ENCODE measurements around the gene FGR. TPM values are rescaled to one million over a fixed set of nuclear protein-coding genes. Genes with fewer than 3 reads are reported as not detected.

The FGR gene
- total and polyA plus RNA-seq, 2 of the 13 experiments (the other 11 are each of a cell fraction or from before 2014, with no cell fraction given) = not detected

- no peak for TF ChIP-seq ELK4 (CRISPR knock-in tag; IDR thresholded peaks at IDR 0.05; ENCODE audit: borderline replicate concordance)
- 0 out of 2 replicates have a peak, but pooled peaks have one; percentile 36 for TF ChIP-seq CREB3 (CRISPR knock-in tag; IDR thresholded peaks at IDR 0.05)
- TF ChIP-seq KDM2A (CRISPR knock-in tag; IDR thresholded peaks at IDR 0.05; ENCODE audit: borderline replicate concordance, low read depth) = 0 out of 2 replicates have a peak, but pooled peaks have one; percentile 46
- TF ChIP-seq TFAP4 (IDR thresholded peaks at IDR 0.05; ENCODE audit: borderline replicate concordance, low read depth) = peak; percentile 7; the same call in 1 of the 2 replicates
- TF ChIP-seq MEIS2 (CRISPR knock-in tag; IDR thresholded peaks at IDR 0.05) = 0 out of 2 replicates have a peak, but pooled peaks have one; percentile 45
- TF ChIP-seq KLF12 (CRISPR knock-in tag; IDR thresholded peaks at IDR 0.05; ENCODE audit: borderline replicate concordance) = 0 out of 2 replicates have a peak, but pooled peaks have one; percentile 27
- no peak for TF ChIP-seq CC2D1A (CRISPR knock-in tag; IDR thresholded peaks at IDR 0.05)
- no peak for TF ChIP-seq ZNF546 (CRISPR knock-in tag; conservative IDR thresholded peaks at IDR 0.05)
- 0 out of 2 replicates have a peak, but pooled peaks have one; percentile 17 for TF ChIP-seq ZSCAN9 (CRISPR knock-in tag; IDR thresholded peaks at IDR 0.05; ENCODE audit: borderline replicate concordance)
- TF ChIP-seq, protein P1, sequence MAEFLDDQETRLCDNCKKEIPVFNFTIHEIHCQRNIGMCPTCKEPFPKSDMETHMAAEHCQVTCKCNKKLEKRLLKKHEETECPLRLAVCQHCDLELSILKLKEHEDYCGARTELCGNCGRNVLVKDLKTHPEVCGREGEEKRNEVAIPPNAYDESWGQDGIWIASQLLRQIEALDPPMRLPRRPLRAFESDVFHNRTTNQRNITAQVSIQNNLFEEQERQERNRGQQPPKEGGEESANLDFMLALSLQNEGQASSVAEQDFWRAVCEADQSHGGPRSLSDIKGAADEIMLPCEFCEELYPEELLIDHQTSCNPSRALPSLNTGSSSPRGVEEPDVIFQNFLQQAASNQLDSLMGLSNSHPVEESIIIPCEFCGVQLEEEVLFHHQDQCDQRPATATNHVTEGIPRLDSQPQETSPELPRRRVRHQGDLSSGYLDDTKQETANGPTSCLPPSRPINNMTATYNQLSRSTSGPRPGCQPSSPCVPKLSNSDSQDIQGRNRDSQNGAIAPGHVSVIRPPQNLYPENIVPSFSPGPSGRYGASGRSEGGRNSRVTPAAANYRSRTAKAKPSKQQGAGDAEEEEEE (CRISPR knock-in tag; IDR thresholded peaks at IDR 0.05; ENCODE audit: borderline replicate concordance) = no peak
- no peak for TF ChIP-seq ZNF232 (CRISPR knock-in tag; IDR thresholded peaks at IDR 0.05; ENCODE audit: borderline replicate concordance)
- no peak for TF ChIP-seq RORA (CRISPR knock-in tag; IDR thresholded peaks at IDR 0.05)
- TF ChIP-seq SNAI1 (CRISPR knock-in tag; IDR thresholded peaks at IDR 0.05; ENCODE audit: borderline replicate concordance) = no peak
- TF ChIP-seq, protein P2, sequence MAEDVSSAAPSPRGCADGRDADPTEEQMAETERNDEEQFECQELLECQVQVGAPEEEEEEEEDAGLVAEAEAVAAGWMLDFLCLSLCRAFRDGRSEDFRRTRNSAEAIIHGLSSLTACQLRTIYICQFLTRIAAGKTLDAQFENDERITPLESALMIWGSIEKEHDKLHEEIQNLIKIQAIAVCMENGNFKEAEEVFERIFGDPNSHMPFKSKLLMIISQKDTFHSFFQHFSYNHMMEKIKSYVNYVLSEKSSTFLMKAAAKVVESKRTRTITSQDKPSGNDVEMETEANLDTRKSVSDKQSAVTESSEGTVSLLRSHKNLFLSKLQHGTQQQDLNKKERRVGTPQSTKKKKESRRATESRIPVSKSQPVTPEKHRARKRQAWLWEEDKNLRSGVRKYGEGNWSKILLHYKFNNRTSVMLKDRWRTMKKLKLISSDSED (CRISPR knock-in tag; IDR thresholded peaks at IDR 0.05) = no peak
- peak; percentile 31; the same call in 1 of the 2 replicates for TF ChIP-seq MAFF (IDR thresholded peaks at IDR 0.05; ENCODE audit: low read depth, low read length)
- TF ChIP-seq TAF1 (CRISPR knock-in tag; IDR thresholded peaks at IDR 0.05) = no peak
- TF ChIP-seq MTA1 (CRISPR knock-in tag; IDR thresholded peaks at IDR 0.05; ENCODE audit: borderline replicate concordance) = no peak
- TF ChIP-seq, protein P3, sequence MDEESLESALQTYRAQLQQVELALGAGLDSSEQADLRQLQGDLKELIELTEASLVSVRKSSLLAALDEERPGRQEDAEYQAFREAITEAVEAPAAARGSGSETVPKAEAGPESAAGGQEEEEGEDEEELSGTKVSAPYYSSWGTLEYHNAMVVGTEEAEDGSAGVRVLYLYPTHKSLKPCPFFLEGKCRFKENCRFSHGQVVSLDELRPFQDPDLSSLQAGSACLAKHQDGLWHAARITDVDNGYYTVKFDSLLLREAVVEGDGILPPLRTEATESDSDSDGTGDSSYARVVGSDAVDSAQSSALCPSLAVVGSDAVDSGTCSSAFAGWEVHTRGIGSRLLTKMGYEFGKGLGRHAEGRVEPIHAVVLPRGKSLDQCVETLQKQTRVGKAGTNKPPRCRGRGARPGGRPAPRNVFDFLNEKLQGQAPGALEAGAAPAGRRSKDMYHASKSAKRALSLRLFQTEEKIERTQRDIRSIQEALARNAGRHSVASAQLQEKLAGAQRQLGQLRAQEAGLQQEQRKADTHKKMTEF (CRISPR knock-in tag; IDR thresholded peaks at IDR 0.05) = peak; percentile 42; the same call in 1 of the 2 replicates
- TF ChIP-seq, protein P4, sequence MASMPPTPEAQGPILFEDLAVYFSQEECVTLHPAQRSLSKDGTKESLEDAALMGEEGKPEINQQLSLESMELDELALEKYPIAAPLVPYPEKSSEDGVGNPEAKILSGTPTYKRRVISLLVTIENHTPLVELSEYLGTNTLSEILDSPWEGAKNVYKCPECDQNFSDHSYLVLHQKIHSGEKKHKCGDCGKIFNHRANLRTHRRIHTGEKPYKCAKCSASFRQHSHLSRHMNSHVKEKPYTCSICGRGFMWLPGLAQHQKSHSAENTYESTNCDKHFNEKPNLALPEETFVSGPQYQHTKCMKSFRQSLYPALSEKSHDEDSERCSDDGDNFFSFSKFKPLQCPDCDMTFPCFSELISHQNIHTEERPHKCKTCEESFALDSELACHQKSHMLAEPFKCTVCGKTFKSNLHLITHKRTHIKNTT (CRISPR knock-in tag; IDR thresholded peaks at IDR 0.05) = no peak
- TF ChIP-seq SIN3A (IDR thresholded peaks at IDR 0.05; ENCODE audit: borderline replicate concordance, low read depth, low read length) = no peak
These were observed 37.2 kb upstream of the FGR start, which contains the start of gene IFI6 (continued) for GRCh38 chr1:27671964-27672749.
